Measurements from ENCODE around the gene NFKBIA. TPM values are rescaled to one million over a fixed set of nuclear protein-coding genes. Genes with fewer than 3 reads are reported as not detected.
"Not testable (repeated sequence)": the region's sequence is repeated elsewhere in the genome, so short reads cannot be mapped to it uniquely, and the experiment has no call there.

The NFKBIA gene
- polyA plus RNA-seq, 4 donors, result 108 to 173 (median 122) TPM

DNA sequence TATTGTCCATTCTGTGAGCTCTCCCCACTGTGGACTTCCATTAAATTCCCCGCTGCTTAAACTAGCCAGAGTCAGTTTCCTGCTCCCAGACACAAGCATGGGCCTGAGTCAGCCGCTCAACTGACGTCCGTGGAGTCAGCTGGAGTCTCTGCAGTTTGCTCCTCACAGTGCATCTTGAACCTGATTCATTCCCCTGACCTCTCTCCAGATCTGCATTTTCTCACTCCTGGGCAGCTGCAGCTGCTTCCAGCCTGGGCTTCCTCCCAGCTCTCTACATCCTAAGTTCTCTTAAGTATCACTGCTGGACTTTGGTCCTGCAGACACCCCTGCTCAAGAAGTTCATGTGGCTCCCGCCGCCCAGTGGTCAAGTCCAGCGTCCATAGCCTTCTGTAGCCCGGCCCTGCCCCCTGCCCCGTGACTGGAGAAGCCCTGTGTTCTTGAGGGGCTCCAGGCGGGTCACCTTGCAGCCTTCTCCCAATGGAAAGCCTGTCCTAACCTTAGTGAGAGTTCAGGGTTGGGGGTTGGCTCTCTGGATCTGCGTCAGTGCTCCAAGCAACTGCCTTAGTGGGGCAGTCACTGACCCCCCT is 20.0 kb downstream of the NFKBIA start:
- no peaks in the 10 kb centered on the region for H3K36me3 ChIP-seq (ENCODE audit: control insufficient read depth in 3 of 3, insufficient read depth in 2 of 3, low read depth in 1 of 3, low read length in 3 of 3)
- no peak for FAIRE-seq
- DNase-seq, result peak; percentile 75 to 88
- H3K4me3 ChIP-seq (ENCODE audit: low read depth in 1 of 3, low read length in 3 of 3), result no peak overlapping the region
- H3K27ac ChIP-seq (ENCODE audit: low read depth in 1 of 3, low read length in 2 of 3), result peak overlapping the region; percentile 55 to 80 (median 80)
- 27 to 43% (median 41%) methylated on average over 11 of the region's 11 CpGs for WGBS, 3 donors
- no peaks in the 10 kb centered on the region for H3K9me3 ChIP-seq (ENCODE audit: control insufficient read depth in 2 of 2, insufficient read depth in 1 of 2, low read depth in 1 of 2, low read length in 1 of 2)
- no peaks in the 10 kb centered on the region for H3K27me3 ChIP-seq (ENCODE audit: control insufficient read depth in 3 of 3, insufficient read depth in 3 of 3, low read length in 3 of 3)
- peaks cover 8 to 41% (median 10%) of the 10 kb centered on the region in 3 donors for H3K4me1 ChIP-seq (ENCODE audit: control insufficient read depth in 3 of 3, insufficient read depth in 2 of 3, low read depth in 1 of 3, low read length in 2 of 3)

DNA sequence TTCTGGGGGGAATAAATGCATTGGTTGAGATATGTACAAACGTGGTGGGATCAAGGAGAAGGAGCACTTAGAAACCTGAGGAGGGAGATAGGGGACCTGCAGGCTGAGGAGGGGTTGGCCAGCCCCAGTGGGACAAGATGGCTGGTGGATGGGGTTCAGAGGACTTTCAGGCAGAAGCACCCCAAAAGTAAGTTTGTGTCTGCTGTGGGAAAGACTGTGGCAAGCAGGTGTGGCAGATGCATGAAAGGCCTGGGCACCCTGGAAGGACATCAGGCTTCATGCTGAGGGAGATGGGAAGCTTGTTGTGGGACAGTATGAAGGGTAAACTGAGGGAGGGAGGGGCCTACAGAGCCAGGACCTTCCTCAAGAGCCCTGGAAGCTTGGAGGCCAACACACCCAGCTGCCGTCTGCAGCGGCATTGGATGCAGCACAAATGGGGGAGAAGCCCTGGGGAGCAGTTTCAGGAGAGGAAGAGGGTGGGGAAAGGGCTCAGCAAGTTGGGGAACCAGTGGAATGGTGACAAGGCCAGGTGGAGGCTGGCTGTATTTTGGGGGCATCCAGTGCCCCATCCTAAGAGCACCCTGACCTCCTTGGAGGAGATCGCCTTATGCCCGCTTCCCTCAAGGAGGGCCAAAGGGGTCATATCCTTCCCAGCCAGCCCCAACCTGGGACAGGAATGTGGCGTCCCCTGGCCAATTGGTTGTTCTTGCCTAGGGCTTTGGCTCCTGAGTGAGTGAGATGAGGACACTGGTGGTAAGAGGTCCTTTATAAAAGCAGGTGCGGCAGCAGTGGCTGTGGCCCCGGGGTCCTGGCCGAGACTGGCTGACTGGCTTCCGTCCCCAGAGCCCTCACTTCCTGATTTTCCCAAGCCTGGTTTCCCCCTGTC is 20.7 kb downstream of the NFKBIA start:
- no peak for DNase-seq
- Histone ChIP-seq H3K4me3 (ENCODE audit: low read depth in 1 of 3, low read length in 3 of 3) (no peak overlapping the region), H3K27ac (ENCODE audit: low read depth in 1 of 3, low read length in 2 of 3) (peak overlapping the region; percentile 55 to 80 (median 57)), H3K4me1 (ENCODE audit: control insufficient read depth in 3 of 3, insufficient read depth in 2 of 3, low read depth in 1 of 3, low read length in 2 of 3) (peaks cover 8 to 41% (median 10%) of the 10 kb centered on the region in 3 donors), H3K9me3 (ENCODE audit: control insufficient read depth in 2 of 2, insufficient read depth in 1 of 2, low read depth in 1 of 2, low read length in 1 of 2) (no peaks in the 10 kb centered on the region), H3K36me3 (ENCODE audit: control insufficient read depth in 3 of 3, insufficient read depth in 2 of 3, low read depth in 1 of 3, low read length in 3 of 3) (no peaks in the 10 kb centered on the region), H3K27me3 (ENCODE audit: control insufficient read depth in 3 of 3, insufficient read depth in 3 of 3, low read length in 3 of 3) (no peaks in the 10 kb centered on the region)
- WGBS, 3 donors, result 73 to 83% (median 77%) methylated on average over 10 of the region's 10 CpGs
- FAIRE-seq, result no peak

GRCh38 chr14:35380794-35381193 is 23.8 kb downstream of the NFKBIA start:
- DNase-seq (peak; percentile 72 to 88), FAIRE-seq (no peak)
- Histone ChIP-seq H3K27ac (ENCODE audit: low read depth in 1 of 3, low read length in 2 of 3) (peak overlapping the region in 1 of 3 donors; percentile 55), H3K9me3 (ENCODE audit: control insufficient read depth in 2 of 2, insufficient read depth in 1 of 2, low read depth in 1 of 2, low read length in 1 of 2) (no peaks in the 10 kb centered on the region), H3K4me3 (ENCODE audit: low read depth in 1 of 3, low read length in 3 of 3) (no peak overlapping the region), H3K36me3 (ENCODE audit: control insufficient read depth in 3 of 3, insufficient read depth in 2 of 3, low read depth in 1 of 3, low read length in 3 of 3) (no peaks in the 10 kb centered on the region), H3K4me1 (ENCODE audit: control insufficient read depth in 3 of 3, insufficient read depth in 2 of 3, low read depth in 1 of 3, low read length in 2 of 3) (peaks cover 8 to 38% (median 10%) of the 10 kb centered on the region in 3 donors), H3K27me3 (ENCODE audit: control insufficient read depth in 3 of 3, insufficient read depth in 3 of 3, low read length in 3 of 3) (no peaks in the 10 kb centered on the region)
- 21 to 64% (median 35%) methylated on average over 7 of the region's 7 CpGs for WGBS, 3 donors

GRCh38 chr14:35379234-35379933 is 25.2 kb downstream of the NFKBIA start:
- not testable (repeated sequence) for H3K27ac ChIP-seq (ENCODE audit: low read depth in 1 of 3, low read length in 2 of 3); H3K27me3 ChIP-seq (ENCODE audit: control insufficient read depth in 3 of 3, insufficient read depth in 3 of 3, low read length in 3 of 3); H3K9me3 ChIP-seq (ENCODE audit: control insufficient read depth in 2 of 2, insufficient read depth in 1 of 2, low read depth in 1 of 2, low read length in 1 of 2); DNase-seq; FAIRE-seq; H3K36me3 ChIP-seq (ENCODE audit: control insufficient read depth in 3 of 3, insufficient read depth in 2 of 3, low read depth in 1 of 3, low read length in 3 of 3); H3K4me3 ChIP-seq (ENCODE audit: low read depth in 1 of 3, low read length in 3 of 3)
- 85 to 91% (median 88%) methylated on average over 9 of the region's 9 CpGs for WGBS, 3 donors
- peaks cover 4 to 24% (median 7%) of the 10 kb centered on the region in 3 donors for H3K4me1 ChIP-seq (ENCODE audit: control insufficient read depth in 3 of 3, insufficient read depth in 2 of 3, low read depth in 1 of 3, low read length in 2 of 3)

DNA sequence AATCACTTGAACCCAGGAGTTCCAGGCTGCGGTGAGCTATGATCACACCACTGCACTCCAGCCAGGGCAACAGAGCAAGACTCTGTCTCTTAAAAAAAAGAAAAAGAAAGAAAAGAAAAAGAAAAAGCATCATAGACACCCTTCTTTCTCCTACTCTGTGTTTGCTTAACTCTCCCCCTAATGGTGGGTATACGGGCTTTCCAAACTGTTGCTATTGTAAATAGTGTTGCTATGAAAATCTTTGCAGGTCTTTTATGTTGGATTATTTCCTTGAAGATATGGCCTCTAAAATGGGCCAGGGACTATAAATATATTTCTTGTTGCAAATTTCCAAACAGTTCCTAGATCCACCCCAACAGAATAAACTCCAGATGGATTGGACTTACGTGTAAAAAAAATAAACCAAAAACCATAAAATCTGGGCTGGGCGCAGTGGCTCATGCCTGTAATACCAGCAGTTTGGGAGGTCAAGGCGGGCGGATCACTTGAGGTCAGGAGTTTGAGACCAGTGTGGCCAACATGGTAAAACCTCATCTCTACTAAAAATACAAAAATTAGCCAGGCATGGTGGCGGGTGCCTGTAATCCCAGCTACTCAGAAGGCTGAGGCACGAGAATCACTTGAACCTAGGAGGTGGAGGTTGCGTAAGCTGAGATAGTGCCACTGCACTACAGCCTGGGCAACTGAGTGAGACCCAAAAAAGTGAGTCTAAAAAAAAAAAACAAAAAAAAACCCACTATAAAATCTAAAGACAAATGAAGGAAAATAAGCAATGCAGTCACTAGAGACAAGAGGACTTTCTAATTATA is 25.9 kb downstream of the NFKBIA start:
- FAIRE-seq (no peak), DNase-seq (no peak)
- H3K27me3 ChIP-seq (ENCODE audit: control insufficient read depth in 3 of 3, insufficient read depth in 3 of 3, low read length in 3 of 3), result no peaks in the 10 kb centered on the region
- H3K9me3 ChIP-seq (ENCODE audit: control insufficient read depth in 2 of 2, insufficient read depth in 1 of 2, low read depth in 1 of 2, low read length in 1 of 2), result no peaks in the 10 kb centered on the region
- H3K4me3 ChIP-seq (ENCODE audit: low read depth in 1 of 3, low read length in 3 of 3), result no peak overlapping the region
- H3K27ac ChIP-seq (ENCODE audit: low read depth in 1 of 3, low read length in 2 of 3), result no peak overlapping the region
- no peaks in the 10 kb centered on the region for H3K36me3 ChIP-seq (ENCODE audit: control insufficient read depth in 3 of 3, insufficient read depth in 2 of 3, low read depth in 1 of 3, low read length in 3 of 3)
- peaks cover 0 to 17% (median 0%) of the 10 kb centered on the region in 3 donors for H3K4me1 ChIP-seq (ENCODE audit: control insufficient read depth in 3 of 3, insufficient read depth in 2 of 3, low read depth in 1 of 3, low read length in 2 of 3)
- WGBS, 3 donors, result 84 to 88% (median 84%) methylated on average over 9 of the region's 9 CpGs

- FAIRE-seq (no peak), DNase-seq (no peak)
- H3K4me3 ChIP-seq (ENCODE audit: low read depth in 1 of 3, low read length in 3 of 3), result no peak overlapping the region
- no peaks in the 10 kb centered on the region for H3K27me3 ChIP-seq (ENCODE audit: control insufficient read depth in 3 of 3, insufficient read depth in 3 of 3, low read length in 3 of 3)
- peaks cover 0 to 15% of the 10 kb centered on the region in 2 donors for H3K9me3 ChIP-seq (ENCODE audit: control insufficient read depth in 2 of 2, insufficient read depth in 1 of 2, low read depth in 1 of 2, low read length in 1 of 2)
- no peak overlapping the region for H3K27ac ChIP-seq (ENCODE audit: low read depth in 1 of 3, low read length in 2 of 3)
- H3K4me1 ChIP-seq (ENCODE audit: control insufficient read depth in 3 of 3, insufficient read depth in 2 of 3, low read depth in 1 of 3, low read length in 2 of 3), result peaks cover 0 to 7% (median 0%) of the 10 kb centered on the region in 3 donors
- no peaks in the 10 kb centered on the region for H3K36me3 ChIP-seq (ENCODE audit: control insufficient read depth in 3 of 3, insufficient read depth in 2 of 3, low read depth in 1 of 3, low read length in 3 of 3)
- WGBS, 3 donors, result 82 to 88% (median 88%) methylated on average over 7 of the region's 7 CpGs
These were observed 29.0 kb downstream of the NFKBIA start for GRCh38 chr14:35375558-35376025.

- no peaks in the 10 kb centered on the region for H3K36me3 ChIP-seq (ENCODE audit: control insufficient read depth in 3 of 3, insufficient read depth in 2 of 3, low read depth in 1 of 3, low read length in 3 of 3)
- no peak for FAIRE-seq
- DNase-seq, result peak; percentile 51 to 79
- H3K4me1 ChIP-seq (ENCODE audit: control insufficient read depth in 3 of 3, insufficient read depth in 2 of 3, low read depth in 1 of 3, low read length in 2 of 3), result no peaks in the 10 kb centered on the region
- peaks cover 0 to 15% of the 10 kb centered on the region in 2 donors for H3K9me3 ChIP-seq (ENCODE audit: control insufficient read depth in 2 of 2, insufficient read depth in 1 of 2, low read depth in 1 of 2, low read length in 1 of 2)
- WGBS, 3 donors, result 64 to 77% (median 68%) methylated on average over 7 of the region's 7 CpGs
- H3K27me3 ChIP-seq (ENCODE audit: control insufficient read depth in 3 of 3, insufficient read depth in 3 of 3, low read length in 3 of 3), result no peaks in the 10 kb centered on the region
- H3K4me3 ChIP-seq (ENCODE audit: low read depth in 1 of 3, low read length in 3 of 3), result no peak overlapping the region
- H3K27ac ChIP-seq (ENCODE audit: low read depth in 1 of 3, low read length in 2 of 3), result peak overlapping the region in 2 of 3 donors; percentile 68 to 70
These were observed 30.3 kb downstream of the NFKBIA start for GRCh38 chr14:35374263-35374712.
